ENCODE measurements around the gene TMPRSS12.
A peak's percentile ranks its signal among the peaks of the same experiment; 100 is the strongest.

Gene TMPRSS12

GRCh38 chr12:50916292-50916691 lies 73.6 kb downstream of the TMPRSS12 start:
- peaks cover 11% of the 10 kb centered on the region for H3K9me3 ChIP-seq
- no peak for DNase-seq
- no peak for TF ChIP-seq CTCF (IDR thresholded peaks at IDR 0.05; ENCODE audit: low read depth, low read length)

GRCh38 chr12:50918584-50919316 lies 76.0 kb downstream of the TMPRSS12 start:
- no peak for DNase-seq
- Histone ChIP-seq H3K4me1 (peaks cover 9% of the 10 kb centered on the region), H3K9me3 (peaks cover 3% of the 10 kb centered on the region; the same call in 1 of the 2 replicates), H3K36me3 (no peaks in the 10 kb centered on the region), H3K27me3 (no peaks in the 10 kb centered on the region), H3K4me3 (ENCODE audit: low read depth, low read length) (no peak overlapping the region)
- no peak for TF ChIP-seq CTCF (IDR thresholded peaks at IDR 0.05; ENCODE audit: low read depth, low read length)

More at GRCh38 chr12:50916292-50916691, 73.6 kb downstream of the TMPRSS12 start:
- no peaks in the 10 kb centered on the region for H3K27me3 ChIP-seq
- no peak overlapping the region for H3K4me3 ChIP-seq (ENCODE audit: low read depth, low read length)
- H3K4me1 ChIP-seq: no peaks in the 10 kb centered on the region
- no peaks in the 10 kb centered on the region for H3K36me3 ChIP-seq

GRCh38 chr12:50922820-50923219 lies 80.1 kb downstream of the TMPRSS12 start:
- Histone ChIP-seq H3K27me3 (no peaks in the 10 kb centered on the region), H3K9me3 (no peaks in the 10 kb centered on the region; the same call in 1 of the 2 replicates), H3K36me3 (peaks cover 13% of the 10 kb centered on the region), H3K4me3 (ENCODE audit: low read depth, low read length) (no peak overlapping the region), H3K4me1 (peaks cover 9% of the 10 kb centered on the region)
- DNase-seq: peak; percentile 55
- TF ChIP-seq CTCF (IDR thresholded peaks at IDR 0.05; ENCODE audit: low read depth, low read length): no peak

- no peaks in the 10 kb centered on the region for H3K9me3 ChIP-seq
- no peaks in the 10 kb centered on the region for H3K27me3 ChIP-seq
- peaks cover 20% of the 10 kb centered on the region for H3K36me3 ChIP-seq
- no peak for DNase-seq
- peaks cover 9% of the 10 kb centered on the region for H3K4me1 ChIP-seq
- no peak for TF ChIP-seq CTCF (IDR thresholded peaks at IDR 0.05; ENCODE audit: low read depth, low read length)
- peak overlapping the region; percentile 98 for H3K4me3 ChIP-seq (ENCODE audit: low read depth, low read length)
Measured at GRCh38 chr12:50923361-50924130, 80.8 kb downstream of the TMPRSS12 start.

- no peak for DNase-seq
- no peaks in the 10 kb centered on the region for H3K27me3 ChIP-seq
- H3K4me3 ChIP-seq (ENCODE audit: low read depth, low read length): peak overlapping the region; percentile 98
- peaks cover 9% of the 10 kb centered on the region for H3K4me1 ChIP-seq
- H3K9me3 ChIP-seq: no peaks in the 10 kb centered on the region
- peaks cover 25% of the 10 kb centered on the region for H3K36me3 ChIP-seq
- TF ChIP-seq CTCF (IDR thresholded peaks at IDR 0.05; ENCODE audit: low read depth, low read length): no peak
Measured at GRCh38 chr12:50924131-50924438, 81.4 kb downstream of the TMPRSS12 start.
